HEK293 (cell line): Measurements from ENCODE around the gene CPNE4.

Experiments
- CTCF ChIA-PET: fragments of 350-600 bp; formaldehyde crosslinking; extraction: SDS; loops from one replicate; lab custom pipeline; 2021; ENCODE audit warnings: antibody characterized with exemption; lab: Yijun Ruan, JAX
- POLR2A ChIA-PET: fragments of 300-600 bp; formaldehyde crosslinking; extraction: SDS; loops from one replicate; lab custom pipeline; 2020; ENCODE audit warnings: antibody characterized with exemption, inconsistent platforms; lab: Yijun Ruan, JAX
- H3K27ac ChIP-seq: fragments of 200-500 bp; sonication (Bioruptor generic); 2 replicates; pipeline ENCODE4 v1.5.1; 2014; ENCODE audit warnings: low read depth, low read length, control low read depth, inconsistent platforms; ENCODE audit errors: extremely low read depth
- H3K36me3 ChIP-seq, 2 experiments: fragments of 200-500 bp in 1 of 2; sonication (Bioruptor generic) in 1 of 2; 1 replicate in 1 of 2; 2 replicates in 1 of 2; pipeline ENCODE4 v1.5.1; 2014 to 2017; ENCODE audit warnings: inconsistent platforms in 2 of 2, low read length in 2 of 2; ENCODE audit not compliant: control insufficient read depth in 2 of 2, insufficient read depth in 1 of 2
- H3K4me1 ChIP-seq: fragments of 200-500 bp; sonication (Bioruptor generic); 2 replicates; pipeline ENCODE4 v1.5.1; 2014; ENCODE audit warnings: mild to moderate bottlenecking, low read length, inconsistent platforms; ENCODE audit not compliant: control insufficient read depth, insufficient read depth
- H3K4me3 ChIP-seq: 2 replicates; pipeline ENCODE4 v1.5.1; 2011; ENCODE audit warnings: low read depth, mild to moderate bottlenecking, control low read depth, low read length, moderate library complexity
- H3K9me3 ChIP-seq: fragments of 200-500 bp; sonication (Bioruptor generic); 2 replicates; pipeline ENCODE4 v1.5.1; 2014; ENCODE audit warnings: low read depth, low read length, inconsistent platforms; ENCODE audit not compliant: control insufficient read depth, insufficient read depth
- CTCF ChIP-seq: fragments of 450-650 bp; formaldehyde crosslinking; IDR thresholded peaks from 2 replicates; pipeline ENCODE4 v1.5.1; 2016; ENCODE audit warnings: missing biosample characterization, missing genetic modification characterization
- ZFHX2 ChIP-seq: fragments of 450-650 bp; formaldehyde crosslinking; conservative IDR thresholded peaks from 2 replicates; pipeline ENCODE4 v1.5.1; 2016; ENCODE audit warnings: missing biosample characterization, missing genetic modification characterization
- ZNF112 ChIP-seq: fragments of 450-650 bp; formaldehyde crosslinking; IDR thresholded peaks from 2 replicates; pipeline ENCODE4 v1.5.0; 2017; ENCODE audit warnings: missing biosample characterization, missing genetic modification characterization
- ZNF132 ChIP-seq: fragments of 450-650 bp; formaldehyde crosslinking; IDR thresholded peaks from 2 replicates; pipeline ENCODE4 v1.5.1; 2017; ENCODE audit warnings: missing biosample characterization, missing genetic modification characterization, borderline replicate concordance
- ZNF19 ChIP-seq: fragments of 450-650 bp; formaldehyde crosslinking; IDR thresholded peaks from 2 replicates; pipeline ENCODE4; 2016; ENCODE audit warnings: missing biosample characterization, missing genetic modification characterization, low read depth
- ZNF221 ChIP-seq: fragments of 450-650 bp; formaldehyde crosslinking; IDR thresholded peaks from 2 replicates; pipeline ENCODE4 v1.5.1; 2017; ENCODE audit warnings: missing biosample characterization, missing genetic modification characterization, borderline replicate concordance
- ZNF398 ChIP-seq: fragments of 450-650 bp; formaldehyde crosslinking; IDR thresholded peaks from 2 replicates; pipeline ENCODE4 v1.5.1; 2017; ENCODE audit warnings: missing biosample characterization, missing genetic modification characterization
- ZNF404 ChIP-seq: fragments of 450-650 bp; formaldehyde crosslinking; IDR thresholded peaks from 2 replicates; pipeline ENCODE4 v1.5.1; 2017; ENCODE audit warnings: missing biosample characterization, missing genetic modification characterization
- ZNF623 ChIP-seq: fragments of 450-650 bp; formaldehyde crosslinking; IDR thresholded peaks from 2 replicates; pipeline ENCODE4 v1.5.1; 2016; ENCODE audit warnings: missing biosample characterization, missing genetic modification characterization
- ZNF629 ChIP-seq: fragments of 450-650 bp; formaldehyde crosslinking; IDR thresholded peaks from 2 replicates; pipeline ENCODE4 v1.5.1; 2017; ENCODE audit warnings: missing biosample characterization, missing genetic modification characterization
- ZNF645 ChIP-seq: fragments of 450-650 bp; formaldehyde crosslinking; IDR thresholded peaks from 2 replicates; pipeline ENCODE4; 2016; ENCODE audit warnings: missing biosample characterization, missing genetic modification characterization
- ZNF76 ChIP-seq: fragments of 450-650 bp; formaldehyde crosslinking; IDR thresholded peaks from 2 replicates; pipeline ENCODE4; 2016; ENCODE audit warnings: low read depth, missing biosample characterization, missing genetic modification characterization, borderline replicate concordance
- ZNF837 ChIP-seq: fragments of 450-650 bp; formaldehyde crosslinking; IDR thresholded peaks from 2 replicates; pipeline ENCODE4 v1.5.1; 2016; ENCODE audit warnings: missing biosample characterization, missing genetic modification characterization
- ZSCAN16 ChIP-seq: fragments of 450-650 bp; formaldehyde crosslinking; IDR thresholded peaks from 2 replicates; pipeline ENCODE4 v1.5.1; 2016; ENCODE audit warnings: missing biosample characterization, missing genetic modification characterization
- TF ChIP-seq, protein P1 (sequence below): fragments of 450-650 bp; formaldehyde crosslinking; conservative IDR thresholded peaks from 2 replicates; pipeline ENCODE4 v1.5.1; 2016; ENCODE audit warnings: low read depth, missing biosample characterization, missing genetic modification characterization
- TF ChIP-seq, protein P2 (sequence below): fragments of 450-650 bp; formaldehyde crosslinking; IDR thresholded peaks from 2 replicates; pipeline ENCODE4 v1.5.1; 2016; ENCODE audit warnings: missing biosample characterization, missing genetic modification characterization

CPNE4 gene

DNA sequence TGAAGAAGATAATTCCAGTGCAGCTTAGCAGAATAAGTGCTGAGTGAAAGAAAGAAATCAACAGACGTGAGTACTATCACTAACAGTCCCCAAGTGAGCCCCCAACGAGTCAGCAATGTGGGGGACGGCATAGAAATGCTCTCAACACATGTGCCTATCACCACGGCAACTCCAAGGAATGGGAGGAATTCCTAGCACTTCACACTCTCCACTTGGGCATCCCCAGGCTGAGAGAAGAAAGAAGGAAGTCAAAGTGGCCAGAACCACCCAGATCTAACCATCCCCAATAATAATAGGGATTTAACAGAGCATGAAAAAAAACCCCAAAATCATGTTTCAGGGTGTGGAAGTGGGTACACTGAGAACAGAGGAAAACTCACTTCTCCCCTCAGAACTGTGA lies 29.3 kb upstream of the CPNE4 start:
- CTCF ChIA-PET = interaction anchor here (0.6 kb wide), 1 partner anchor 31 kb away, joined by 3 read pairs; no protein-coding TSS in a partner anchor

More for the DNA sequence above, 29.3 kb upstream of the CPNE4 start:
- POLR2A ChIA-PET = no interaction called here
- H3K27ac ChIP-seq = no peak overlapping the region
- H3K9me3 ChIP-seq = no peaks in the 10 kb centered on the region
- H3K36me3 ChIP-seq = no peaks in the 10 kb centered on the region
- no peak overlapping the region for H3K4me3 ChIP-seq
- H3K4me1 ChIP-seq = no peaks in the 10 kb centered on the region
- TF ChIP-seq, protein P1, sequence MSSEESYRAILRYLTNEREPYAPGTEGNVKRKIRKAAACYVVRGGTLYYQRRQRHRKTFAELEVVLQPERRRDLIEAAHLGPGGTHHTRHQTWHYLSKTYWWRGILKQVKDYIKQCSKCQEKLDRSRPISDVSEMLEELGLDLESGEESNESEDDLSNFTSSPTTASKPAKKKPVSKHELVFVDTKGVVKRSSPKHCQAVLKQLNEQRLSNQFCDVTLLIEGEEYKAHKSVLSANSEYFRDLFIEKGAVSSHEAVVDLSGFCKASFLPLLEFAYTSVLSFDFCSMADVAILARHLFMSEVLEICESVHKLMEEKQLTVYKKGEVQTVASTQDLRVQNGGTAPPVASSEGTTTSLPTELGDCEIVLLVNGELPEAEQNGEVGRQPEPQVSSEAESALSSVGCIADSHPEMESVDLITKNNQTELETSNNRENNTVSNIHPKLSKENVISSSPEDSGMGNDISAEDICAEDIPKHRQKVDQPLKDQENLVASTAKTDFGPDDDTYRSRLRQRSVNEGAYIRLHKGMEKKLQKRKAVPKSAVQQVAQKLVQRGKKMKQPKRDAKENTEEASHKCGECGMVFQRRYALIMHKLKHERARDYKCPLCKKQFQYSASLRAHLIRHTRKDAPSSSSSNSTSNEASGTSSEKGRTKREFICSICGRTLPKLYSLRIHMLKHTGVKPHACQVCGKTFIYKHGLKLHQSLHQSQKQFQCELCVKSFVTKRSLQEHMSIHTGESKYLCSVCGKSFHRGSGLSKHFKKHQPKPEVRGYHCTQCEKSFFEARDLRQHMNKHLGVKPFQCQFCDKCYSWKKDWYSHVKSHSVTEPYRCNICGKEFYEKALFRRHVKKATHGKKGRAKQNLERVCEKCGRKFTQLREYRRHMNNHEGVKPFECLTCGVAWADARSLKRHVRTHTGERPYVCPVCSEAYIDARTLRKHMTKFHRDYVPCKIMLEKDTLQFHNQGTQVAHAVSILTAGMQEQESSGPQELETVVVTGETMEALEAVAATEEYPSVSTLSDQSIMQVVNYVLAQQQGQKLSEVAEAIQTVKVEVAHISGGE = no peak
- no peak for TF ChIP-seq ZNF19 (tag by site-specific recombination)
- no peak for TF ChIP-seq ZNF629 (tag by site-specific recombination)
- TF ChIP-seq ZNF132 (tag by site-specific recombination) = no peak
- TF ChIP-seq, protein P2, sequence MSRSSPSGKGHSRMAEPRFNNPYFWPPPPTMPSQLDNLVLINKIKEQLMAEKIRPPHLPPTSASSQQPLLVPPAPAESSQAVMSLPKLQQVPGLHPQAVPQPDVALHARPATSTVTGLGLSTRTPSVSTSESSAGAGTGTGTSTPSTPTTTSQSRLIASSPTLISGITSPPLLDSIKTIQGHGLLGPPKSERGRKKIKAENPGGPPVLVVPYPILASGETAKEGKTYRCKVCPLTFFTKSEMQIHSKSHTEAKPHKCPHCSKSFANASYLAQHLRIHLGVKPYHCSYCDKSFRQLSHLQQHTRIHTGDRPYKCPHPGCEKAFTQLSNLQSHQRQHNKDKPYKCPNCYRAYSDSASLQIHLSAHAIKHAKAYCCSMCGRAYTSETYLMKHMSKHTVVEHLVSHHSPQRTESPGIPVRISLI (tag by site-specific recombination) = no peak
- TF ChIP-seq ZNF221 (tag by site-specific recombination) = no peak
- no peak for TF ChIP-seq ZNF837 (tag by site-specific recombination)
- TF ChIP-seq ZNF404 = no peak
- TF ChIP-seq ZNF623 (tag by site-specific recombination) = no peak
- no peak for TF ChIP-seq ZNF645 (tag by site-specific recombination)
- no peak for TF ChIP-seq ZNF112
- no peak for TF ChIP-seq ZNF76
- TF ChIP-seq ZFHX2 = no peak
- no peak for TF ChIP-seq ZSCAN16 (tag by site-specific recombination)
- TF ChIP-seq CTCF (tag by site-specific recombination) = no peak
- TF ChIP-seq ZNF398 (tag by site-specific recombination) = no peak
